ENCODE measurements around the gene PALLD. TPM values are rescaled to one million over a fixed set of nuclear protein-coding genes. Genes with fewer than 3 reads are reported as not detected.

PALLD gene
- total RNA-seq, 1 donor from 2014 or later: 58.7 TPM

DNA sequence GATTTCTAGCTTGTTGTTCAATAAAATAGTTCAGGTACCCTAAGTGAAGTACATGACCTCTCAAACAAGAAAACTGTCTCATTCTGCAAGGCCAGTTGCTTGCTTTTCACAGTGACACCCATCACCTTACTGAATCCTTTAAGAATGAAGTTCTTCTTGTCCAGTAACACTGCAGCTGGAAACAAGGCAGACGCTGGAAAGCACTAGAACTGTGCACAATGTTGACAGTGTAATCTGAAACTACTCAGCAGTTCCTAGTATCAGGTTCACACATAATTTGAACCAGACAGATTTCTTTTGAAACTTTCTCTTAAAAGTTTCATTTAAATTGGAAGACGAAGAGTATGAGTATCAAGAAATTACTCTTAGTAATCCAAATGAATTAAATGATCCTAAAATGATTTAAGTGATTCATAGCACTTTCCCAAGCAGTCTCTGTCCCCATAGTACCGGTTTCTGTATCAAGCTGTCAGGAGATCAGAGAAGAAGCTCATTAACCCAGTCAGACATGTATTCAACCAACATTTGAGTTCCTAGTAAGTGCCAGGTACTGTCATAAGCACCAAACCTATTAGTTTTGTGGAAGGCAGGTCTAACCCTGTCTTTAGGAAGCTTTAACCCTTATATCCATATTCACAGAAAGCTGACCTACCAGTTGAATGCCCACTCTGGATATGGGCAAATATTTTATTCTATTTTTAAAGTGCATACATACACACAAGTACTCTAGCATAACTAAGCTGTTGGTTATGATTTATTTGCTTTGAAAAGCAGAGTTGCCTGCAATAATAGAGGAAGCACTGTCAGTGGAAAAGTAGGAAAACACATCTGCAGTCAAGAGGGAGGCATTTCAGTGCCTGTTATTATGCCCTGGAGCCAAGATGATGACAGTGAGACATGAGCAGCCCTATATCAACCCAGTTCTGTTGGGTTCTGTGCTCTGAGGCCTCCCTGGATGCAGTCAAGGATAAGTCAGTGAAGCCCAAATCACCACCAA lies 63.6 kb downstream of the PALLD start:
- Mint-ChIP-seq H3K27ac (ENCODE audit: unreplicated experiment) (no peak overlapping the region), H3K9me3 (no peaks in the 10 kb centered on the region), H3K27me3 (ENCODE audit: low read depth) (no peaks in the 10 kb centered on the region), H3K4me3 (no peak overlapping the region), H3K4me1 (peaks cover 6% of the 10 kb centered on the region), H3K36me3 (ENCODE audit: low read depth) (no peaks in the 10 kb centered on the region)
- no peak for DNase-seq (ENCODE audit: low read depth, low spot score)
- TF ChIP-seq, protein P1, sequence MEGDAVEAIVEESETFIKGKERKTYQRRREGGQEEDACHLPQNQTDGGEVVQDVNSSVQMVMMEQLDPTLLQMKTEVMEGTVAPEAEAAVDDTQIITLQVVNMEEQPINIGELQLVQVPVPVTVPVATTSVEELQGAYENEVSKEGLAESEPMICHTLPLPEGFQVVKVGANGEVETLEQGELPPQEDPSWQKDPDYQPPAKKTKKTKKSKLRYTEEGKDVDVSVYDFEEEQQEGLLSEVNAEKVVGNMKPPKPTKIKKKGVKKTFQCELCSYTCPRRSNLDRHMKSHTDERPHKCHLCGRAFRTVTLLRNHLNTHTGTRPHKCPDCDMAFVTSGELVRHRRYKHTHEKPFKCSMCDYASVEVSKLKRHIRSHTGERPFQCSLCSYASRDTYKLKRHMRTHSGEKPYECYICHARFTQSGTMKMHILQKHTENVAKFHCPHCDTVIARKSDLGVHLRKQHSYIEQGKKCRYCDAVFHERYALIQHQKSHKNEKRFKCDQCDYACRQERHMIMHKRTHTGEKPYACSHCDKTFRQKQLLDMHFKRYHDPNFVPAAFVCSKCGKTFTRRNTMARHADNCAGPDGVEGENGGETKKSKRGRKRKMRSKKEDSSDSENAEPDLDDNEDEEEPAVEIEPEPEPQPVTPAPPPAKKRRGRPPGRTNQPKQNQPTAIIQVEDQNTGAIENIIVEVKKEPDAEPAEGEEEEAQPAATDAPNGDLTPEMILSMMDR (conservative IDR thresholded peaks at IDR 0.05): no peak

- H3K36me3 Mint-ChIP-seq (ENCODE audit: low read depth): no peaks in the 10 kb centered on the region
- H3K27me3 Mint-ChIP-seq (ENCODE audit: low read depth): no peaks in the 10 kb centered on the region
- no peak for DNase-seq (ENCODE audit: low read depth, low spot score)
- no peaks in the 10 kb centered on the region for H3K9me3 Mint-ChIP-seq
- H3K4me3 Mint-ChIP-seq: no peak overlapping the region
- peaks cover 6% of the 10 kb centered on the region for H3K4me1 Mint-ChIP-seq
- TF ChIP-seq, protein P1 (conservative IDR thresholded peaks at IDR 0.05): no peak
- H3K27ac Mint-ChIP-seq (ENCODE audit: unreplicated experiment): no peak overlapping the region
Observed at GRCh38 chr4:168562041-168562571, 65.3 kb downstream of the PALLD start.

DNA sequence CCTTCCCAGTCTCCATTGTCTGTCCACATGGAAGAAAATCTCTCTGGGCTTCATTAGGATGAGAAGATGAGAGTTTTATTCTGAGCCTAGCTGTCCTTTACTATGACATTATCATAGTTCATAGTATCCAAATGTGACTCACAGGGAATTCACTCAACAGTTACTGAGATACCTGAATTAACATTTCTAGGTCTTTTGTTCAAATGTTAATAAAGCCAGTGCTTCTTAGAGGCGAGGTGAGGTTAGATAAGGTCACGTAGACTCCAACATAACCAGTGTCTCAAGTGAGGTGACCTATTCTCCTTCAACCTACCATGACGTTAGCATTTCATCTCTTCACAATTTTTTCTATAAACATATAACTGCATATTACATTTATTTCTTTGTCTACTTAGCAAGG lies 67.2 kb downstream of the PALLD start:
- no peak overlapping the region for H3K4me3 Mint-ChIP-seq
- H3K4me1 Mint-ChIP-seq: peaks cover 6% of the 10 kb centered on the region

GRCh38 chr4:168565130-168565529 lies 68.3 kb downstream of the PALLD start:
- Mint-ChIP-seq H3K9me3 (no peaks in the 10 kb centered on the region), H3K27me3 (ENCODE audit: low read depth) (no peaks in the 10 kb centered on the region), H3K4me1 (peaks cover 5% of the 10 kb centered on the region), H3K27ac (ENCODE audit: unreplicated experiment) (no peak overlapping the region), H3K4me3 (no peak overlapping the region), H3K36me3 (ENCODE audit: low read depth) (no peaks in the 10 kb centered on the region)
- TF ChIP-seq, protein P1 (conservative IDR thresholded peaks at IDR 0.05): no peak
- DNase-seq (ENCODE audit: low read depth, low spot score): no peak

More for the DNA sequence above, 67.2 kb downstream of the PALLD start:
- Mint-ChIP-seq H3K36me3 (ENCODE audit: low read depth) (no peaks in the 10 kb centered on the region), H3K27ac (ENCODE audit: unreplicated experiment) (no peak overlapping the region), H3K27me3 (ENCODE audit: low read depth) (no peaks in the 10 kb centered on the region), H3K9me3 (no peaks in the 10 kb centered on the region)
- DNase-seq (ENCODE audit: low read depth, low spot score): no peak
- TF ChIP-seq, protein P1 (conservative IDR thresholded peaks at IDR 0.05): no peak

GRCh38 chr4:168566726-168567125 lies 69.9 kb downstream of the PALLD start:
- no peaks in the 10 kb centered on the region for H3K4me1 Mint-ChIP-seq
- no peak overlapping the region for H3K4me3 Mint-ChIP-seq
- TF ChIP-seq, protein P1 (conservative IDR thresholded peaks at IDR 0.05): no peak
- H3K9me3 Mint-ChIP-seq: no peaks in the 10 kb centered on the region
- DNase-seq (ENCODE audit: low read depth, low spot score): no peak
- H3K27ac Mint-ChIP-seq (ENCODE audit: unreplicated experiment): no peak overlapping the region
- no peaks in the 10 kb centered on the region for H3K27me3 Mint-ChIP-seq (ENCODE audit: low read depth)
- H3K36me3 Mint-ChIP-seq (ENCODE audit: low read depth): no peaks in the 10 kb centered on the region

Measured in neural crest cell (in vitro differentiated cells).